ENCODE measurements around the gene METTL2B.

Gene METTL2B, protein sequence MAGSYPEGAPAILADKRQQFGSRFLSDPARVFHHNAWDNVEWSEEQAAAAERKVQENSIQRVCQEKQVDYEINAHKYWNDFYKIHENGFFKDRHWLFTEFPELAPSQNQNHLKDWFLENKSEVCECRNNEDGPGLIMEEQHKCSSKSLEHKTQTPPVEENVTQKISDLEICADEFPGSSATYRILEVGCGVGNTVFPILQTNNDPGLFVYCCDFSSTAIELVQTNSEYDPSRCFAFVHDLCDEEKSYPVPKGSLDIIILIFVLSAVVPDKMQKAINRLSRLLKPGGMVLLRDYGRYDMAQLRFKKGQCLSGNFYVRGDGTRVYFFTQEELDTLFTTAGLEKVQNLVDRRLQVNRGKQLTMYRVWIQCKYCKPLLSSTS

DNA sequence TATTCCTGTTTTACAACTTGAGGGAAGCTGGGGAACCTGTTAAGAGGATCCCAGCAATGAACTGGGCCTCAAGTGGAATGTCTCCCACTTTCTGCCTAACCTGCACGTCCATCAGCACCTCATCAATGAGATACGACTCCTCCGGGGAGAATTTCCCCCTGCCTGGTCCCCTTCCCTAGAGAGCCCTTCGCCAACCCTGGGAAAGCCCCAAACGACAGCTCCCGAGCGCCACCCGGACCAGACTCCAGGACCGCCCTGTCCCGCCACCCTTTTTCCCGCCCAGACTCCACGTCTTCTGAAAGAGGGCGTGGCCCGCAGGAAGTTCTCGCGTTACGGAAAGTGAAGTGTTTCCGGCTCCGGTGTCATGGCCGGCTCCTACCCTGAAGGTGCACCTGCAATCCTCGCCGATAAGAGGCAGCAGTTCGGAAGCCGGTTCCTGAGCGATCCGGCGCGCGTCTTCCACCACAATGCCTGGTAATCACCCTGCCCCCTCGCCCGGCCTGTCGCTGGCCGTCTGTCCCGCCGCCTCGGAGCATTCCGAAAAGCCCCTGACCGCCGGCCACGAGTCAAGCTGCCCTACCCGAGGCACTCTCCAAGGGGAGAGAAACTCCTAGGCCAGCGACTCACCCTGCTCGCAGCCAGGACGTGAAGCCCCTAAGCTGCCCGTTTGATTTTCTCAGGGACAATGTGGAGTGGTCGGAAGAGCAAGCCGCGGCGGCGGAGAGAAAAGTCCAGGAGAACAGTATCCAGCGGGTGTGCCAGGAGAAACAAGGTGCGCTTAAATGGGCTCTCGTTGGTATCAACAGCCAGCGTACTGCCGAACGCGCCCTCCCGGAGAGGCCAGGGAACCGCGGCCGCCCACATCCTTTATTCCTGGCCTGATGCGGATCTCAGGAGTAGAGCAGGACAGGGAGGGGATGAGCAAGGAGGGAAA, at the start of gene METTL2B:
METTL2B (plus strand) TSS at position 347 of the 934 bp plus-strand sequence; CDS start at position 365, 18 bp downstream.
- peak; percentile 94 for DNase-seq

DNA sequence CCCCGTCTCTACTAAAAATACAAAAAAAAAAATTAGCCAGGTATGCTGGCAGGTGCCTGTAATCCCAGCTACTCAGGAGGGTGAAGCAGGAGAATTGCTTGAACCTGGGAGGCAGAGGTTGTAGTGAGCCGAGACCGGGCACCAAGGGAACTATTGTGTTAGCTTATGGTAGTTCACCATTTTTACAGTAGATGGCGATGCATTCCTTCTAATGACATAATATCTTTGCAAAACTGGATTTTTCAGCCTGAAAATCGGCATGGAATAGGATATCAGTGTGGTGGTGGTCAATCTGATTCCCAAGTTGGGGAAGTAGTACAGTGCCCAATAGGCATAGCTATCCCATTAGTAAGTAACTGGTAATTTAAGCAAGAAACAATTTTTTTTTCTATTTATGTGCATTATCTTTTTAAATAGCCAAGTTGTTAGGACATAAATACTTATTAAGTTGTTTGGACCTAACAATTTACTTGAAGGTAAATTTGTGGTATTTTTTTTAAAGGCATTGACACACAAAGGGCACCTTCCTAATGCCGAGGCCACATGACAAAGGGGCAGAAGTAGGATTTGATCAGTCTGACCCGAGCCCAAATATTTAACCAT, 49.2 kb upstream of the METTL2B start:
- peak; percentile 74 for DNase-seq

DNA sequence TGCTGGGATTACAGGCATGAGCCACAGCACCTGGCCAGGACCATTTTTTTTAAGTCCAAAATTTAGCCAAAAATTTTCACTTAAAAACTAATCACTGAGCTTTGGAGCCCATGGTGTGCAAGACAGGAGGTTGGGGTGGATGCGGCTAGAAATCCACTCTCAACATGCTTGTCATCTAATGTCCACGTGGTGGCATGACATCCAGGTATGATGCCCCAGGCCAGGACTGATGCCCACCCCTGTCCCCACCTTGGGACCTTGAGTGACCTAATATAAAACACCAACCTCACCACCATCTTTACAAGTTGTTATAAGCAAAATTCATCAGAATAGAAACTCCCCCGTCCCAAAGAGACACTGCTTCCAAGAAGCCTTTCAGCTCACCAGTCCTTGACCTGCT, 46.3 kb upstream of the METTL2B start:
- no peak for DNase-seq

DNA sequence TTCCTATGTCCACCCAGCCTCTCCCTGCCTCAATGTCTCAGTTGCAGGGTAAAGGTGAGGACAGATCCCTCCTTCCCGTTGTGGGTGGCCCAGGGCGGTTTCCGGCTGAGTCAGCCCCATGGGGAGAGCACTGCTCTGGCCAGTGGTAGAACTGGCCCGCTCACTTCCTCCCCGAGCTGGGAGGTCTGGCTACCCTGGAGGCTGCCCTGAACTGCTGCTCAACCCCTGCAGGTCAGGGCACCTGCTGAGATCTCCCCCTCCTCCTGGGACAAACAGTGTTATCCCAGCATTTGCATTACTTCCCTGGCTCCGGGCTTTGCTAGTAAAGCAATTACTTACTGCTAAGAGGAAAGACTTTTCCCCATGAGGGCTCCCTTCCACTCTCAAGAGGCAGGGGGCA, 45.3 kb upstream of the METTL2B start:
- no peak for DNase-seq

DNA sequence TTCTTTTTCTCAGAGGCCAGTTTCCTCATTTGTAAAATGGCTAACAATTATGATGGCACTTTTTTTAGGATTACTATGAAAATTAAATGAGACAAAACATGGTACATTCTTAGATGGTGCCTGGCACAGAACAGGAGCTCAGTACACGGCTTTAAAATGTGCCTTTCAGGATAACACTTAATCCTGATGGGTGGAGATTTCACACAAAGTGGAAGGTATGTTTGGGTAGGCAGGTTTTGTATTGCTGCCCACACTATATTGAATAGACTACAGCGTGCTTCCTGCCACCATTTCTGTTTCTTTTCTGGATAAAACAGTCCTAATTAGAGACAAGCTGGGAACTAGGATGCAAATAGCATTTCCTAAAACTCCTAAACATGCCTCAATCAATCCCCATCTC, 44.8 kb upstream of the METTL2B start:
- no peak for DNase-seq

DNA sequence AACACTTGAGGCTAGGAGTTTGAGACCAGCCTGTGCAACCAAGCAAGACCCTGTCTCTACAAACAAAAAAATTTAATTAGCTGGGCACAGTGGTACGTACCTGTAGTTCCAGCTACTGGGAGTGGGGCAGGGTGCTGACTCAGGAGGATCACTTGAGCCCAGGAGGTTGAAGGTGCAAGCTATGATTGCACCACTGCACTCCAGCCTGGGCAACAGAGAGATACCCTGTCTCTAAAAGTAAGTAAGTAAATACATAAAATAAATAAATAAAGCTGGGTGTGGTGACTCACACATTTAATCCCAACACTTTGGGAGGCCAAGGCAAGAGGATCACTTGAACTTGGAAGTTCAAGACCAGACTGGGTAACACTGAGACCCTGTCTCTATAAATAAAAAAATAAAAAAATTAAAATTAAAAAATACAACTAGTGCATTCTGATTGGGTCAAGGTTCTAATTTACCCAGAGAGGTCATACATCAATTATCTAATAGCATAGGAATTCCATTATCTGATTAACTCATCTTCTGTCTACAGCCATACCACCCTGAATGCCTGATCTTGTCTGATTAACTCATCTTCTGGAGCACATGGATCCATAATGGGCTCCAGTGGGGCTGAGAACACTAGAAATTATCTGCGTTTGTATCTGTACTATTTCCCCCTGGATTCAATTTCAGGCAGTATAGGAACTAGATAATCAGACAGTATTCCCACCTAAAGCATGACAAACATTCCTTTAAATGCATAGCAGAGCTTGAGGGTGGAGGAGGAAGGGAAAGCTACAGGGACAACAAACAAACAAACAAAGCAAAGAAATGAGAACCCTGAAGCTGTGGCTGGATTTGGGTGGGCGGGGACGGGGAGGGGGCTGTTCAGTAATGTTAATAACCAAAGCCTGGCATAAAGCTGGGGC, 41.9 kb upstream of the METTL2B start:
- no peak for DNase-seq

DNA sequence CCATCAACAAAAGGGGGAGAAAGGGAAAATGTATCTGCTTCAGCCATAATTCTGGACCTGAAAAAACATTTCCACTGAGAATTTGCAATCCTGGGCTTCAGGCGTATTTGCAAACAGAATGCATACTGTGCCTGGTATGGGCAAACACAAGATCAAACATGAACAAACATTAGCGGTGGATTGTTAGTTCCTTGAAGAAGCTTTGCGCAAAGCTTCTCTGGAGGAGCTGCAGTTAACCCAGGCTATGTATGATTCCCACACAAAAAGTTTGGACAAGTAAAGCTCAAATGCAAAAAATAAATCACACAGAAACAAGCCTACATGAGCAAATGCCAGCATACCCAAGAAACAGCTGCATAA, 41.2 kb upstream of the METTL2B start:
- no peak for DNase-seq

DNA sequence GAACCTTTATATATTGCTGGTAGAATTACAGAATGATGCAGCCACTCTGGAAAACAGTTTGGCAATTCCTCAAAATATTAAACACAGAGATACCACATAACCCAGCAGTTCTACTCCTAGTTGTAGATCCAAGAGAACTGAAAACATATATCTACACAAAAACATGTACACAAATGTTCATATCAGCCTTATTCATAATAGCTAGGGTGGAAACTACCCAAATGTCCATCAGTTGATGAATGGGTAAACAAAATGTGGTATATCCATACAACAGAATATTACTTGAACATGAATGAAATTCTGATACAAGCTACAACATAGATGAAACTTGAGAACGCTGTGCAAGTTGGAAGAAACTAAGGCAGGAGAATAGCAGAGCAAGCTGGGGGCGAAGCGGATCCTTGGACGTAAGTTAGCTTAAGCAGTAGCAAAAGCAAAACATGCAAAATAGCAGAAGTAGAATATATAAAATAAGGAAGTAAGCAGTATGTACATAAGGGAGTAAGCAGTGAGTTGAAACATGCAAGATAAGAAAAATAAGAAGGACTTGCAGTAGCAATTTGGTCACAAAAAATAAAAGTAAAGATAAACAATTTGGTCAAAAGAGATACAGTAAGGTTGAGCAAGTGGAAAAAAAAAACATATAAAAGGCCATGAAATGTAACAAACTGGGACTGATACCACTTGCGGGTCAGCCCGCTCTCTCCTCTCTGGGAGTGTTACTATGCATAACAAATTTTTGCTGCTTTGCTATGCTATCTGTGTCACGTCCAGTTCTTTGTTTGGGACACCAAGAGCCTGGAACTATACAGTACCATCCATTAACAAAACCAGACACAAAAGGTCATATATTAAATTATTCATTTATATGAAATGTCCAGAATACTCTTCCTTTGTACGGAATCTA, 38.9 kb upstream of the METTL2B start:
- DNase-seq = peak; percentile 73

DNA sequence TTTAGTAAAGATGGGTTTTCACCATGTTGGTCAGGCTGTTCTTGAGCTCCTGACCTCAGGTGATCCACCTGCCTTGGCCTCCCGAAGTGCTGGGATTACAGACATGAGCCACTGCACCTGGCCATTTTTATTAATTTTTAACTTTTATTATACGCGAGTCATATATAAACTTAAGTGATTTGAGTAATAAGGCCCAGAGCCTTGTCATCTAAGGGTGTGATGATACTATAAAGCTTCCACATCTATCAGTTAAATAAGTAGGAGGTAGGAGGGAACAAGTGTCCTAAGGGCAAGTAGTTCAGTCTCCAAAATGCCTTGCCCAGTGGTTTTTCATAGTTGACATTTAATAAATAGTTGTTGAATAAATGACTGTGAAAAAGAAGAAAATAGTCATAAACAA, 34.2 kb upstream of the METTL2B start:
- no peak for DNase-seq

DNA sequence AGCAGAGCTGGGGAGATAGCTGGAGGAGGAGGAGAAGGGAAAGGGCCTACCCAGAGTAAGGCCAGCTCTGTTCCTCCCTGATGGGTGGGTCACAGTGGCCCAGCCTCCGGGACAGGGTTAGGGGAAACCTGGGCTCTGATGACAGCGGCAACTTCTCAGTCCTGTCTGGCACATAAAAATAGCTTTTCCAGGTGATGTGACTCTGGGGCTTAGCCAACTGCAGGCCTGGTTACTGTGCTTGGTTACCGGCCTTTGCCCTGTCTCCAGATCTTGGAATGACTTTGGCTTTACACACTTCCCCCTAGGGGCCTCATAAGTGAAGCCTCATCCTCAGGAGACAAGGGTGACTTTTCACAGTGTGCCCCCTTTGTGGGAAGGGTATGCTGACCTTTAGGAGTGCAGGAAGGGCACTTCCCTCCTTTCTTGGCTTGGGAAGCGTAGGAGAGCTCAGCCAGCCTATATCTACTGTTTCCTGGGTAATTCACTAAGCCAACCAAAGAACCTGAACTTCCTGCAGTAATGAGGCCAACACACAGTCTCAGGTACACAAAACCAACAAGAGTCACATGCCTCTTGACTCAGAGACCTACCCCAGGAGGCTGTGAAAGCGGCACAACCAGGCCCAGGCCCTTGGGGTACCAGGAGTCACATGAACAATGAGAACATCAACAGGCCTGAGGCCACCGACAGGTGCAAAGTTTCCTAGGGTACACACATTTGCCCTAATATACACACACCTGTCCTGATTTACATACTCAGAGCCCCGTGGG, 32.5 kb upstream of the METTL2B start:
- no peak for DNase-seq

DNA sequence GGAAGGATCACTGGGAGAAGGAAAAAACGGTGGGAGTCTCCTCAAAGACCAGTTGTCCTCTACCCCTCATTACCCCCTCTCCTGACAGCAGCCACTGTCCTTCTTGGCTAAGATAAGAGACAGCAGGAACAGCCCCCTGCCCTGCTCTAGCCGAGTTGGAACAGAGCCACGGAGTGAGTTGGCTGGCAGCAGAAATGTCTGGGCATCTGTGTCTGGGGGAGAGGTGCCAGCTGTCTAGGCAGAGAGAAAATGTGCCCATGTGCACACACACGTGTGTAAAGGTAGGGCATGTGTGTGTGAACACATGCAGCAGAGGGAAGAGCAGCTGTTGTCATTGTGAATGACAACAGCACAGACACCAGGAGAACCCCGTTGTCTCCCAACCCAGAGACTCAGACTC, 30.2 kb upstream of the METTL2B start:
- DNase-seq = no peak

DNA sequence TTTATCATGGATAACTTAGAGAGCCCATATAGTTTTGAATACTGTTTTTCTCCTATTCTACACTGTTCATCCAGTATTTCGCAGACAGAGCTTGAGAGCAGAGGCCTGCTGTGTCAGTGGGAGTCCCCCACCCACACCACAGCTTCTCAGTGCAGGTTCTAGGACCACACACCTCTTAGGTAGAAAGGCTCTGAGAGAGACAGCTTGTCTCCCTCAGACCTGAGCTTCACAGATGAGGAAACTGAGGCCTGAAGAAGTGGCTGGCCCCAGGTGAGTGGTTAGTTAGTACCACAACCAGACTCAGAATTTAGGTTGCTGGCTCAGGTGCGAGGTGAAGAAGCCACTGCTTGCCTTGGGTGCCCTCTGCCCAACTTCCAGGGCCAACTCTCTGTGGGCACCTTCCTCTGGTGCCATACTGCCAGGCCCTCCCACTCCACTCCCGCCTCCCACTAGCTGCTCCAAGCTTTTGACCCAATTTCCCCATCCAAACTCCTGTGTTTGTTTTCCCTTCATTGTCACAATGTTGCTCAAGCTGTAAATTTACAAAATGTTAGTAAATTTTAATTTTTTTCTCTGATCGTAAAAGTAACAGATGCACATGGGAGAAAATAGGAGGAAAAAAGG, 28.5 kb upstream of the METTL2B start:
- no peak for DNase-seq

DNA sequence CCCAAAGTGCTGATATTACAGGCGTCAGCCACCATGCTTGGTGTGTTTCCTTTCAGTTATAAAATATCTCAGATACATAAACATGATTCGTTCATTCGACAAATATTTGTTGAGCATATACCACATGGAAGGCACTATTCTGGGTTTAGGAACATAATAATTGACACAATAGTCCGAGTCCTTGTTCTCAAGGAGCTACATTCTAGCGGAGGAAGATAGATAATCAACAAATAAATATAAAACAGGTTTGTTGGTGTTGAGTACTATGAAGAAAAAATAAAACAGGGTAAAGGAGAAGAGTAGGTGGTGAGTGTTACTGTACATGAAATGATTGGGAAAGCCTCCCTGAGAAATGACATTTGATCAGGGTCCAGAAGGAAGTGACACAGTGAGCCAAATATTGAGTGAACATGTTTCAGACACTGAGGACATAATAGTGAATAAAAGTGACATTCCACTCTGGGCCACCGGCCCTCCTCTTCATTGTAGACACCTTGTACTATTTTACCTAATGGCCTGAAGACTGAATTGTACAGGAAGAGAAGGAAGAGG, 27.7 kb upstream of the METTL2B start:
- DNase-seq = no peak

DNA sequence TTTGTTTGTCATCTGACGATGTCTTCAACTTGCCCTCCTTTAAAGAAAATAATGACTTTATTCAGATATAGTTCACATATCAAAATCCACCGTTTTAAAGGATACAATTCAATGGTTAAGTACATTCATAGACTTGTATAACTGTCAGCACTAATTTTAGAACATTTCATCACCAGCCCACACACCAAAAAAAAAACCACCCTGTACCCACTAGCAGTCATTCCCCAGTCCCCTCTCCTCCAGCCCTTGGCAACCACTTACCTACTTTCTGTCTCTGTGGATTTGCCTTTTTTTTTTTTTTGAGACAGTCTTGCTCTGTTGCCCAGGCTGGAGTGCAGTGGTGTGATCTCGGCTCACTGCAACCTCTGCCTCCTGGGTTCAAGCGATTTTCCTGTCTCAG, 26.1 kb upstream of the METTL2B start:
- DNase-seq = no peak

DNA sequence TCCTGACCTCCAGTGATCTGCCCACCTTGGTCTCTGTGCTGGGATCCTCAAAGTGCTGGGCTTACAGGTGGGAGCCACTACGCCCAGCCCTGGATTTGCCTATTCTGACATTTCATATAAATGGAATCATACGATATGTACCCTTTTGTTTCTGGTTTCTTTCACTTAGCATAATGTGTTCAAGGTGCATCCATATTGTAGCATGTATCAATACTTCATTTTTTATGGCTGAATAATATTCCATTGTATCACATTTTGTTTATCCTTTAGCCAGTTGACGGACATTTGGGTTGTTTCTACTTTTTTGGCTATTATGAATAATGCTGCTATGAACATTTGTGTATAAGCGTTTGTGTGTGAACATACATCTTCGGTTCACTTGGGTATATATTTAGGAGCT, 25.6 kb upstream of the METTL2B start:
- no peak for DNase-seq

DNA sequence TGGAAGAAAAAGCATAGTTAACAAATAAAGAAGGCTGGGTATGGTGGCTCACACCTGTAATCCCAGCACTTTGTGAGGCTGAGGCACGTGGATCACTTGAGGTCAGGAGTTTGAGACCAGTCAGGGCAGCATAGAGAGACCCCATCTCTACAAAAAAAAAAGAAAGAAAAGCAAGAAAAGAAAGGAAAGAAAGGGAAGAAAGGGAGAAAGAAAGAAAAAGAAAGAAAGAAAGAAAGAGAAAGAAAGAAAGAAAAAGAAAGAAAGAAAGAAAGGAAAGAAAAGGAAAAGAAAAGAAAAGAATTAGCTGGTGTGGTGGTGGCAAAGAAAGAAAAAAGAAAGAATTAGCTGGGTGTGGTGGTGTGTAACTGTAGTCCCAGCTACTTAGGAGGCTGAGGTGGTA, 24.0 kb upstream of the METTL2B start:
- DNase-seq = no peak

DNA sequence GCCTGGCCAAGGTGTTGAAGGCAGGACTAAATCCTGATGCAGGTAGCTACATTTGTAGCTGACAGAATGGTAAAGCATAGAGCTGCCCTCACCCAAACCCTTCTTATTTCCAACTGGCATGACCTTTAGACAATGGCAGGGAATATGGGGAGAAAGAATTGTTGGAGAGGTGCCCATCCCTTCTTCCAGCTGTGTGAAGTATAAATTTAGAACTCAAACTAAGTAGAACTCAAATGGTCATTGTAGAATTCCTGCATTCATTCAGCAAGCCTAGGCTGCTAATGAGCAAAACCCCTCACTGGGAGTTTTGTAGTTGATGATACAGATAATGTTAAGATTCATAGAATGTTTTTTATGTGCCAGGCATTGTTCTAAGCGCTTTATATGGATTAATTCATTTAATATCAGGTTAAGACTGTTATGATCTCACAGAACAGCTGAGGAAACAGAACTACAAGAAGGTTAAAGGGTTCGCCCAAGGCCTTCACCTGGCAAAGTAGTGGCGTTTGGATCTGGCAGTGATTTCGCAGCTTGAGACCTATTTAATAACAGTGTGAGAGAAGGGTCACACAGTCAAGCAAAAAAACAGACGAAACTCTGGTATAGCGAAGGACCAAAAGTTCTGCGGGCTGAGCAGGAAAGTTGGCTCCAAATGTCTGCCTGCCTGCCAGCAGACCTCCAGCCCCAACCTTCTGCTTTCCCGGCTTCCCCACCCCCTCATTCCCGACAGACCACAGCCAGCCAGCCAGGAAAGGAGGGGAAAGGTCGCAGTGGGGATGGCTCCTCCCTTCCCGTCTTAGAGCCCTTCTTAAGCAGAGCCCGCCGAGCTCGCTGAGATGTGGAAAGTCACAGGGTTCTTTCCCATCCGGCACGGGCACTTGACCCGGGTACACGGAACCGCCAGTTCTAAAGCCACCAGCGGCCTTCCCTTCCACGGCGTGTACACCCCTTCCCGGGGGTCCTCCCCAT, 22.4 kb upstream of the METTL2B start:
- no peak for DNase-seq

DNA sequence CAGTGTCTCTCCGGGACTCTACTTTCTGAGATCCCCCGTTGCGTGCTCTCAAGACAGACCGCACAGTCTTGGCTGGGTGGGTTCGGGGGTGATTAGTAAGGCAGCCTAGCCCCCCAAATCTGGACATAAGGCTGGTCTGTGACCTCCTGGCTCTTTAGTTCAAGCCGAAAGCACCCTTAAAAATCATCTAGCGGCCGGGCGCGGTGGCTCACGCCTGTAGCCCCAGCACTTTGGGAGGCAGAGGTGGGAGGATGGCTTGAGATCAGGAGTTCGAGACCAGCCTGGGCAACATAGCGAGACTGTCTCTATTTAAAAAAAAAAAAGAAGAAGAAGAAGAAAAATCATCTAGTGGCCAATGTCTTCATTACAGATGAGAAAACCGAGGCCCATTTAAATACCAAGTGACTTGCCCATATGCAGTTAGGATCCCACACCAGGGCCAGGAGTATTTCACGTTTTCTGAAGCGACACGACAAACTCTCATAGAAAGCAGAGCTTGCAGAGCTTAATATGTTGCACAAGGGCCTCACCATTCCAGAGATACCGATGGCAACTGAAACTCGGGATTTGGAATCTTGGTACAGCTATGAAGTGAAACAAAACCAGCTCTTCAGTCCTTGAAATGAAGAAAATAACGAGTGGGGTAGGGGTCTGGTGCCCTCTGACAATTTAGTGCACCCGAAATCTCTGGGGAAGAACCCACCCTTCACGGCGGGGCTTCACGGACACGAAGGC, 21.6 kb upstream of the METTL2B start:
- DNase-seq = peak; percentile 55
